Stomach (tissue), 9 donors: Measurements from ENCODE around the gene DNM3. TPM values are rescaled to one million over a fixed set of nuclear protein-coding genes. Genes with fewer than 3 reads are reported as not detected.

Experiments
- DNase-seq, 2 donors: peaks; one replicate each; pipeline versions ENCODE4 v3.0.0 to v3.0.0-alpha.2; 2013 to 2019
- H3K27ac ChIP-seq, 5 donors: fragments of 200-600 bp in 4 of 5; sonication (generic) in 4 of 5; one replicate each; pipeline ENCODE4 v1.5.1; 2013 to 2019; ENCODE audit warnings: mild to moderate bottlenecking in 1 of 5, moderate library complexity in 1 of 5
- H3K27me3 ChIP-seq, 3 donors: fragments of 200-600 bp; sonication (generic); one replicate each; pipeline ENCODE4 v1.5.1; 2017 to 2019; ENCODE audit warnings: mixed run types in 1 of 3
- H3K36me3 ChIP-seq, 4 donors: fragments of 200-600 bp; sonication (generic); 1 replicate in 3 of 4; 2 replicates in 1 of 4; pipeline ENCODE4 v1.5.1; 2016 to 2019
- H3K4me1 ChIP-seq, 4 donors: fragments of 200-600 bp; sonication (generic); one replicate each; pipeline ENCODE4 v1.5.1; 2016 to 2019
- H3K4me3 ChIP-seq, 4 donors: fragments of 200-600 bp; sonication (generic) in 3 of 4; one replicate each; pipeline ENCODE4 v1.5.1; 2016 to 2019; ENCODE audit warnings: mild to moderate bottlenecking in 1 of 4
- H3K9me3 ChIP-seq, 4 donors: fragments of 200-600 bp; sonication (generic); one replicate each; pipeline ENCODE4 v1.5.1; 2016 to 2019
- CTCF ChIP-seq, 7 experiments: fragments of 450-650 bp in 4 of 7; fragments of 200-600 bp in 3 of 7; sonication (generic) in 3 of 7; IDR thresholded peaks; one replicate each; pipeline ENCODE4 v1.5.1; 2016 to 2019; ENCODE audit warnings: antibody characterized with exemption in 7 of 7, control low read depth in 2 of 7, mild to moderate bottlenecking in 1 of 7
- EP300 ChIP-seq: sonication (generic); formaldehyde crosslinking; IDR thresholded peaks from one replicate; pipeline ENCODE4 v1.6.1; 2017; ENCODE audit warnings: antibody characterized with exemption
- POLR2A ChIP-seq, 4 donors: fragments of 450-650 bp; IDR thresholded peaks; one replicate each; pipeline ENCODE4 v1.6.1; 2016; ENCODE audit warnings: antibody characterized with exemption in 4 of 4, control low read depth in 2 of 4, mild to moderate bottlenecking in 1 of 4, moderate library complexity in 1 of 4
- POLR2AphosphoS5 ChIP-seq, 3 donors: sonication (generic); formaldehyde crosslinking; IDR thresholded peaks; one replicate each; pipeline ENCODE4 v1.6.1; 2016; ENCODE audit warnings: antibody characterized with exemption in 3 of 3
- WGBS, 5 donors: extraction: QIAGEN DNeasy Blood & Tissue Kit in 3 of 5; methylation state at CpG; one replicate each; pipeline versions ENCODE4 v1.1.5 to v1.1.7; 2013 to 2018; 5-methylcytosine and 5-hydroxymethylcytosine counted together
- intact Hi-C: fragments of 100-400 bp; cut with DNase I; formaldehyde crosslinking; loops from one replicate; pipeline ENCODE4 v1.15.1; 2023; ENCODE audit warnings: low total_unique reads
- polyA plus RNA-seq, 3 donors: library from polyadenylated mRNA; stranded (reverse); fragments of 200-250 nt; gene quantifications; one replicate each; pipeline ENCODE4 v1.2.3, GENCODE V29; 2013
- total RNA-seq, 5 donors: library from RNA; depleted of rRNA; stranded (reverse); fragments of >200 nt; gene quantifications; one replicate each; pipeline versions ENCODE4 v1.1.0 to v1.2.3, GENCODE V29; 2014 to 2016
- donor health status: healthy with polysubstance abuse.
- donor health status: Bipolar disorder and iron deficiency.
- donor health status: healthy.

Gene DNM3
- total and polyA plus RNA-seq, 8 donors = 0.58 to 13.8 (median 2.2) TPM

- intact Hi-C loops = no loop called here
- H3K27ac ChIP-seq = no peak overlapping the region
- WGBS, 5 donors = 67 to 91% (median 82%) methylated on average over 2 of the region's 2 CpGs
Measured at GRCh38 chr1:172148213-172148612, 306.9 kb downstream of the DNM3 start.

GRCh38 chr1:172148707-172149106 lies 307.4 kb downstream of the DNM3 start:
- H3K4me3 ChIP-seq = no peak overlapping the region
- no peaks in the 10 kb centered on the region for H3K27me3 ChIP-seq
- no peak for DNase-seq
- TF ChIP-seq POLR2AphosphoS5 (IDR thresholded peaks at IDR 0.05) (no peak), CTCF (IDR thresholded peaks at IDR 0.05) (no peak), POLR2A (IDR thresholded peaks at IDR 0.05) (no peak), EP300 (no peak)
- no peak overlapping the region for H3K27ac ChIP-seq
- H3K9me3 ChIP-seq = no peaks in the 10 kb centered on the region
- no peaks in the 10 kb centered on the region for H3K36me3 ChIP-seq
- intact Hi-C loops = no loop called here
- peaks cover 0 to 19% (median 8%) of the 10 kb centered on the region in 4 donors for H3K4me1 ChIP-seq

More at GRCh38 chr1:172148213-172148612, 306.9 kb downstream of the DNM3 start:
- Histone ChIP-seq H3K4me1 (peaks cover 0 to 20% (median 10%) of the 10 kb centered on the region in 4 donors), H3K27me3 (no peaks in the 10 kb centered on the region), H3K9me3 (no peaks in the 10 kb centered on the region), H3K4me3 (no peak overlapping the region), H3K36me3 (no peaks in the 10 kb centered on the region)
- no peak for DNase-seq
- TF ChIP-seq EP300 (no peak), POLR2AphosphoS5 (IDR thresholded peaks at IDR 0.05) (no peak), POLR2A (IDR thresholded peaks at IDR 0.05) (no peak), CTCF (IDR thresholded peaks at IDR 0.05) (no peak)

- no peaks in the 10 kb centered on the region for H3K9me3 ChIP-seq
- 86 to 94% (median 89%) methylated on average over 2 of the region's 2 CpGs for WGBS, 5 donors
- no peak overlapping the region for H3K4me3 ChIP-seq
- no peaks in the 10 kb centered on the region for H3K36me3 ChIP-seq
- intact Hi-C loops = no loop called here
- H3K4me1 ChIP-seq = peaks cover 0 to 19% (median 7%) of the 10 kb centered on the region in 4 donors
- DNase-seq = no peak
- TF ChIP-seq CTCF (IDR thresholded peaks at IDR 0.05) = no peak
- no peak for TF ChIP-seq POLR2AphosphoS5 (IDR thresholded peaks at IDR 0.05)
- no peak for TF ChIP-seq POLR2A (IDR thresholded peaks at IDR 0.05)
- no peak for TF ChIP-seq EP300
- H3K27ac ChIP-seq = no peak overlapping the region
- no peaks in the 10 kb centered on the region for H3K27me3 ChIP-seq
Measured at GRCh38 chr1:172149346-172149745, 308.0 kb downstream of the DNM3 start.

GRCh38 chr1:172154551-172154950 lies 313.3 kb downstream of the DNM3 start:
- H3K4me3 ChIP-seq = no peak overlapping the region
- TF ChIP-seq EP300 (no peak), POLR2A (IDR thresholded peaks at IDR 0.05) (no peak), POLR2AphosphoS5 (IDR thresholded peaks at IDR 0.05) (no peak), CTCF (IDR thresholded peaks at IDR 0.05) (no peak)
- no peaks in the 10 kb centered on the region for H3K9me3 ChIP-seq
- no peaks in the 10 kb centered on the region for H3K27me3 ChIP-seq
- H3K27ac ChIP-seq = peak overlapping the region in 2 of 5 donors; percentile 23 to 35
- peaks cover 0 to 6% (median 0%) of the 10 kb centered on the region in 4 donors for H3K4me1 ChIP-seq
- intact Hi-C loops = no loop called here
- DNase-seq = peak in 1 of 2 donors; percentile 35
- H3K36me3 ChIP-seq = no peaks in the 10 kb centered on the region
- 40 to 51% (median 45%) methylated on average over 2 of the region's 2 CpGs for WGBS, 5 donors
